ENCODE results near the gene ZNF281.

DNA sequence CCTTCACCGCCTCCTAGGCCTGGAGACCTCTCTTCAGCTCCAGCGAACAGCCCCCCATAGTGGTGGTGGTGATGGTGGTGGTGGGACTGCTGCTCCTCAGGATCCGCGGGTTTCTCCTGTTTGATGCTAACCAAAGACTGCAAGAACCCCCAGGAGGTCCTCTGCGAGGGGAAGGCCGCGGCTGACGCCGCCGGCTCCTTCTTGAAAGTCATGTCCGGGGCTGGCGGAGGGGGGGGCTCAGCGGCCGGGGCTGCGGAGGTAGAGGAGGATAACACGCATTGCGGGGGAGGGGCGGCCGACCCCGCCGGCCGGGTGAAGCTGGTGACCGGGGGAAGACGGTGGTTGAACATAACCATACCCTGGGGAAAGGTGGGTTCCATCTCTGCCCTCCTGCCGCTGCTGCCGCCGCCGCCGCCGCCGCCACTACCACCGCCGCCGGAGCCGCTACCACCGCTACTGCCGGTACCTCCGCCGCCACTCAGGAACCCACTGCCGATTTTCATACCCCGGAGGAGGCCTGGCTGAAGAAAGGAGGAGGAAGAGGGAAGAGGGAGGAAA, 554 bp downstream of the ZNF281 start:
- TF ChIP-seq YY1 (IDR thresholded peaks at IDR 0.05; ENCODE audit: insufficient read depth, insufficient read length) (no peak), ZNF274 (IDR thresholded peaks at IDR 0.05; ENCODE audit: low read depth, low read length) (no peak)
